Heart right ventricle (tissue), 16 donors: ENCODE measurements around the gene B4GALT5. TPM values are rescaled to one million over a fixed set of nuclear protein-coding genes. Genes with fewer than 3 reads are reported as not detected.

ENCODE experiments used
- ATAC-seq, 8 donors: fragments of 200-7000 bp; cut with Tn5 transposase; one replicate each; pipeline ENCODE4 v1.9.1; 2020; ENCODE audit warnings: mild to moderate bottlenecking in 8 of 8, moderate library complexity in 8 of 8, moderate number of reproducible peaks in 1 of 8
- DNase-seq, 2 donors: peaks; one replicate each; pipeline ENCODE4 v3.0.0-alpha.2; 2020
- H3K27ac ChIP-seq, 10 donors: fragments of 200-600 bp; sonication (generic) in 2 of 10; one replicate each; pipeline versions ENCODE4 v1.5.0 to v1.8.0; 2020 to 2022; ENCODE audit warnings: mild to moderate bottlenecking in 3 of 10
- H3K27me3 ChIP-seq, 7 donors: fragments of 200-600 bp; one replicate each; pipeline ENCODE4 v1.8.0; 2021 to 2022; ENCODE audit warnings: mild to moderate bottlenecking in 2 of 7
- H3K36me3 ChIP-seq, 9 donors: fragments of 200-600 bp; sonication (generic) in 1 of 9; one replicate each; pipeline versions ENCODE4 v1.5.0 to v1.8.0; 2020 to 2022; ENCODE audit warnings: mild to moderate bottlenecking in 2 of 9
- H3K4me1 ChIP-seq, 9 donors: fragments of 200-600 bp; sonication (generic) in 1 of 9; one replicate each; pipeline versions ENCODE4 v1.5.0 to v1.8.0; 2020 to 2022; ENCODE audit warnings: mild to moderate bottlenecking in 4 of 9
- H3K4me3 ChIP-seq, 10 donors: fragments of 200-600 bp; sonication (generic) in 2 of 10; one replicate each; pipeline versions ENCODE4 v1.5.0 to v1.8.0; 2020 to 2022; ENCODE audit warnings: mild to moderate bottlenecking in 7 of 10, moderate library complexity in 2 of 10
- H3K9me3 ChIP-seq, 11 donors: fragments of 200-600 bp in 10 of 11; sonication (generic) in 2 of 11; one replicate each; pipeline versions ENCODE4 v1.5.0 to v1.8.0; 2013 to 2022; ENCODE audit warnings: mild to moderate bottlenecking in 2 of 11, control low read depth in 1 of 11, moderate library complexity in 1 of 11
- CTCF ChIP-seq, 9 donors: fragments of 200-600 bp; sonication (generic) in 2 of 9; IDR thresholded peaks; one replicate each; pipeline versions ENCODE4 v1.5.0 to v1.8.0; 2021 to 2022; ENCODE audit warnings: antibody characterized with exemption in 9 of 9, mild to moderate bottlenecking in 5 of 9, moderate library complexity in 1 of 9
- WGBS, 2 donors: extraction: QIAGEN DNeasy Blood & Tissue Kit; methylation state at CpG; one replicate each; pipeline ENCODE4 v1.1.7; 2013; ENCODE audit warnings: inconsistent platforms in 1 of 2; 5-methylcytosine and 5-hydroxymethylcytosine counted together
- intact Hi-C, 10 donors: fragments of 100-400 bp; cut with DNase I; formaldehyde crosslinking; loops; one replicate each; pipeline versions ENCODE4 v1.11.1 to v1.14.2; 2022
- polyA plus RNA-seq, 2 donors: library from polyadenylated mRNA; stranded (reverse); fragments of 200-250 nt; gene quantifications; one replicate each; pipeline ENCODE4 v1.2.3, GENCODE V29; 2013
- total RNA-seq, 10 donors: library from RNA; stranded (reverse); fragmentation: NEBNext Ultra II Directional in 3 of 10; extraction: Animal tissue kit (Norgen Biotek cat#: 25700) in 3 of 10; gene quantifications; one replicate each; pipeline versions ENCODE4 v1.2.1 to v1.2.4, GENCODE V29; 2021 to 2023
- donor health status: Arrhythmogenic right ventricular cardiomyopathy.
- donor health status: ischemic (EF 13 %, LVEDD 7.1; RV severe dilation, severe dysfunction).
- donor health status: healthy with polysubstance abuse.
- donor health status: DM: no; HTN: yes; CAD: no.
- donor health status: DM: no; HTN: no; CAD: no.
- donor health status: ischemic (EF 25% LVEDD 6.9; RV normal size, moderate dysfunction).
- donor health status: ischemic (EF 25% LVEDD 5.7; RV mildly dilated, moderate dysfunction).
- donor health status: healthy.
- donor health status: DM: yes; HTN: yes; CAD: no.
- donor health status: Ischemic cardiomyopathy.
- donor health status: ischemic (EF 35%, LVEDD 5.7; RV mildly dilated, moderate dysfunction).
- donor health status: nonischemic (EF 11% LVEDD 7.7; RV severe dilation, severe dysfunction).
- donor health status: DM: yes; HTN: yes; CAD: no.
- donor health status: PGD.
- donor health status: ischemic (EF 29% LVEDD 5.4; RV normal size, mild dysfunction).
- donor health status: nonischemic (EF 23%, LVEDD 6.1; RV moderate dilation, normal function).

B4GALT5 gene
- total and polyA plus RNA-seq, 12 donors: 7.4 to 61.6 (median 29.6) TPM

- peak overlapping the region in 2 of 10 donors; percentile 44 to 74 for H3K27ac ChIP-seq
- H3K4me3 ChIP-seq: no peak overlapping the region
- no peaks in the 10 kb centered on the region for H3K27me3 ChIP-seq
- WGBS, 2 donors: 66 to 72% methylated on average over 7 of the region's 7 CpGs
- H3K9me3 ChIP-seq: no peaks in the 10 kb centered on the region
- intact Hi-C loops: no loop called here
- no peak for TF ChIP-seq CTCF (IDR thresholded peaks at IDR 0.05)
- peak in 6 of 8 donors; percentile 56 to 90 (median 74) for ATAC-seq
- peaks cover 0 to 91% (median 53%) of the 10 kb centered on the region in 9 donors for H3K4me1 ChIP-seq
- DNase-seq: no peak
- peaks cover 0 to 4% (median 0%) of the 10 kb centered on the region in 9 donors for H3K36me3 ChIP-seq
These were observed 13.1 kb downstream of the B4GALT5 start for GRCh38 chr20:49700411-49701185.

GRCh38 chr20:49699200-49699992 lies 14.3 kb downstream of the B4GALT5 start:
- TF ChIP-seq CTCF (IDR thresholded peaks at IDR 0.05): no peak
- peaks cover 0 to 4% (median 0%) of the 10 kb centered on the region in 9 donors for H3K36me3 ChIP-seq
- H3K4me1 ChIP-seq: peaks cover 0 to 93% (median 55%) of the 10 kb centered on the region in 9 donors
- no peak overlapping the region for H3K4me3 ChIP-seq
- no peaks in the 10 kb centered on the region for H3K9me3 ChIP-seq
- intact Hi-C loops: no loop called here
- DNase-seq: no peak
- WGBS, 2 donors: 54 to 65% methylated on average over 6 of the region's 6 CpGs
- ATAC-seq: peak in 1 of 8 donors; percentile 43
- no peaks in the 10 kb centered on the region for H3K27me3 ChIP-seq
- H3K27ac ChIP-seq: peak overlapping the region in 1 of 10 donors; percentile 74

GRCh38 chr20:49698477-49698876 lies 15.2 kb downstream of the B4GALT5 start:
- H3K4me3 ChIP-seq: no peak overlapping the region
- H3K9me3 ChIP-seq: no peaks in the 10 kb centered on the region
- no peak for ATAC-seq
- 76 to 86% methylated on average over 5 of the region's 5 CpGs for WGBS, 2 donors
- H3K27me3 ChIP-seq: no peaks in the 10 kb centered on the region
- intact Hi-C loops: no loop called here
- H3K27ac ChIP-seq: peak overlapping the region in 1 of 10 donors; percentile 15
- H3K36me3 ChIP-seq: peaks cover 0 to 4% (median 0%) of the 10 kb centered on the region in 9 donors
- TF ChIP-seq CTCF (IDR thresholded peaks at IDR 0.05): no peak
- peaks cover 0 to 99% (median 62%) of the 10 kb centered on the region in 9 donors for H3K4me1 ChIP-seq
- no peak for DNase-seq

- Histone ChIP-seq H3K27ac (peak overlapping the region in 1 of 10 donors; percentile 4), H3K4me1 (peaks cover 0 to 98% (median 69%) of the 10 kb centered on the region in 9 donors), H3K36me3 (peaks cover 0 to 4% (median 0%) of the 10 kb centered on the region in 9 donors), H3K27me3 (no peaks in the 10 kb centered on the region), H3K9me3 (no peaks in the 10 kb centered on the region), H3K4me3 (no peak overlapping the region)
- intact Hi-C loops: no loop called here
- no peak for TF ChIP-seq CTCF (IDR thresholded peaks at IDR 0.05)
- 92 to 93% methylated on average over 6 of the region's 6 CpGs for WGBS, 2 donors
- DNase-seq (no peak), ATAC-seq (peak in 1 of 8 donors; percentile 22)
These were observed 16.6 kb downstream of the B4GALT5 start for GRCh38 chr20:49697071-49697470.
